Progenitor cell of endocrine pancreas (in vitro differentiated cells): ENCODE results near the gene MSH6. TPM values are rescaled to one million over a fixed set of nuclear protein-coding genes. Genes with fewer than 3 reads are reported as not detected.

ENCODE experiments used
- DNase-seq: peaks from one replicate; pipeline ENCODE4 v3.0.0; 2021; ENCODE audit warnings: low spot score; ENCODE audit not compliant: unreplicated experiment
- H3K27ac Mint-ChIP-seq: 2 replicates; pipeline ENCODE4 v1.8.0; 2021; ENCODE audit warnings: mild to moderate bottlenecking, moderate library complexity, mixed read lengths
- H3K27me3 Mint-ChIP-seq: 2 replicates; pipeline ENCODE4 v1.8.0; 2021; ENCODE audit warnings: mixed read lengths
- H3K36me3 Mint-ChIP-seq: 2 replicates; pipeline ENCODE4 v1.8.0; 2022; ENCODE audit warnings: mixed read lengths; ENCODE audit not compliant: insufficient read depth
- H3K4me1 Mint-ChIP-seq: 2 replicates; pipeline ENCODE4 v1.8.0; 2021; ENCODE audit warnings: low read depth, mixed read lengths
- H3K4me3 Mint-ChIP-seq: 2 replicates; pipeline ENCODE4 v1.8.0; 2021; ENCODE audit warnings: low read depth, mild to moderate bottlenecking, moderate library complexity, mixed read lengths
- H3K9me3 Mint-ChIP-seq: 2 replicates; pipeline ENCODE4 v1.8.0; 2021; ENCODE audit warnings: low read depth, mixed read lengths
- CTCF ChIP-seq: fragments of 200-600 bp; sonication (generic); IDR thresholded peaks from one replicate; pipeline ENCODE4 v1.5.0; 2021; ENCODE audit warnings: antibody characterized with exemption, mild to moderate bottlenecking; ENCODE audit not compliant: unreplicated experiment
- total RNA-seq: library from RNA; stranded (reverse); gene quantifications from 2 replicates; pipeline ENCODE4 v1.2.1, GENCODE V29; 2021

Gene MSH6
- total RNA-seq, 1 donor from 2014 or later = 163 TPM

GRCh38 chr2:47815764-47816163 is 32.8 kb downstream of the MSH6 start:
- Mint-ChIP-seq H3K4me3 (no peak overlapping the region), H3K9me3 (peaks cover 3% of the 10 kb centered on the region), H3K27me3 (no peaks in the 10 kb centered on the region), H3K4me1 (no peaks in the 10 kb centered on the region), H3K27ac (peak overlapping the region; percentile 29), H3K36me3 (peaks cover 43% of the 10 kb centered on the region)
- no peak for TF ChIP-seq CTCF
- DNase-seq = no peak

GRCh38 chr2:47818777-47819176 is 35.8 kb downstream of the MSH6 start:
- H3K4me3 Mint-ChIP-seq = no peak overlapping the region
- H3K4me1 Mint-ChIP-seq = no peaks in the 10 kb centered on the region
- no peak for DNase-seq
- H3K27ac Mint-ChIP-seq = no peak overlapping the region
- no peaks in the 10 kb centered on the region for H3K27me3 Mint-ChIP-seq
- H3K9me3 Mint-ChIP-seq = peaks cover 3% of the 10 kb centered on the region
- H3K36me3 Mint-ChIP-seq = peaks cover 41% of the 10 kb centered on the region
- TF ChIP-seq CTCF = no peak

- DNase-seq = no peak
- no peak overlapping the region for H3K4me3 Mint-ChIP-seq
- no peaks in the 10 kb centered on the region for H3K4me1 Mint-ChIP-seq
- H3K27me3 Mint-ChIP-seq = no peaks in the 10 kb centered on the region
- H3K27ac Mint-ChIP-seq = no peak overlapping the region
- H3K9me3 Mint-ChIP-seq = peaks cover 1% of the 10 kb centered on the region
- peaks cover 39% of the 10 kb centered on the region for H3K36me3 Mint-ChIP-seq
- no peak for TF ChIP-seq CTCF
Measured at GRCh38 chr2:47819834-47820233, 36.9 kb downstream of the MSH6 start.

- no peak for TF ChIP-seq CTCF
- DNase-seq = no peak
- Mint-ChIP-seq H3K27ac (no peak overlapping the region), H3K4me1 (no peaks in the 10 kb centered on the region), H3K9me3 (no peaks in the 10 kb centered on the region), H3K4me3 (no peak overlapping the region), H3K27me3 (no peaks in the 10 kb centered on the region), H3K36me3 (peaks cover 27% of the 10 kb centered on the region)
Measured at GRCh38 chr2:47822518-47822917, 39.6 kb downstream of the MSH6 start.

- no peak for DNase-seq
- no peak overlapping the region for H3K4me3 Mint-ChIP-seq
- H3K27me3 Mint-ChIP-seq = no peaks in the 10 kb centered on the region
Measured at GRCh38 chr2:47833516-47833968, 50.6 kb downstream of the MSH6 start.

More at GRCh38 chr2:47833516-47833968, 50.6 kb downstream of the MSH6 start:
- H3K4me1 Mint-ChIP-seq = peaks cover under 1% of the 10 kb centered on the region
- H3K9me3 Mint-ChIP-seq = no peaks in the 10 kb centered on the region
- no peak overlapping the region for H3K27ac Mint-ChIP-seq
- peaks cover 18% of the 10 kb centered on the region for H3K36me3 Mint-ChIP-seq
- no peak for TF ChIP-seq CTCF
